GM21528 (cell line): ENCODE measurements around the gene STAC2.
"Not testable (repeated sequence)": the region's sequence is repeated elsewhere in the genome, so short reads cannot be mapped to it uniquely, and the experiment has no call there.

Experiments
- ATAC-seq: cut with Tn5 transposase; IDR thresholded peaks from one replicate; pipeline ENCODE4 v1.9.1; 2021; ENCODE audit warnings: mild to moderate bottlenecking, moderate library complexity; ENCODE audit not compliant: unreplicated experiment, low FRiP score

Gene STAC2

DNA sequence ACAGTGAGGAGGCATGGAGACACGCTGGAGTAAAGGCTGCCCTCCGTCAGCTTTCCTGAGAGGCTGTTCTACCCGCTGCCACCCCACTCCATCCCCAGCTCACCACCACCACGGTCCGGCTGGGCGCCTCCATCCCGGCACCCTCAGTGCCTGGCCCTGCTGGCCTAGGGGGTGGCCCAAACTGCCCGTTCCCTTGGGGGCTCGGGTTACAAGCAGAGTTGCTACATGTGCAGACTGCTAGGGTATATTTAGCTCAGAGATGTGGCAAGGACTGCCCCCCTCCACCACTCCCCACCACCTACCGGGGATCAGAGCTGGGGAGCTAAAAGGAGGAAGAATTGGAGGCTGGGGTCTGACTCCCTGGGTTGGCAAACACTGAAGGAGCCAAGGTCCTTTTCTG is 32.4 kb downstream of the STAC2 start:
- ATAC-seq: no peak

- ATAC-seq: no peak
Observed at GRCh38 chr17:39192901-39193300, 32.8 kb downstream of the STAC2 start.

- no peak for ATAC-seq
Observed at GRCh38 chr17:39191750-39192510, 33.8 kb downstream of the STAC2 start.

DNA sequence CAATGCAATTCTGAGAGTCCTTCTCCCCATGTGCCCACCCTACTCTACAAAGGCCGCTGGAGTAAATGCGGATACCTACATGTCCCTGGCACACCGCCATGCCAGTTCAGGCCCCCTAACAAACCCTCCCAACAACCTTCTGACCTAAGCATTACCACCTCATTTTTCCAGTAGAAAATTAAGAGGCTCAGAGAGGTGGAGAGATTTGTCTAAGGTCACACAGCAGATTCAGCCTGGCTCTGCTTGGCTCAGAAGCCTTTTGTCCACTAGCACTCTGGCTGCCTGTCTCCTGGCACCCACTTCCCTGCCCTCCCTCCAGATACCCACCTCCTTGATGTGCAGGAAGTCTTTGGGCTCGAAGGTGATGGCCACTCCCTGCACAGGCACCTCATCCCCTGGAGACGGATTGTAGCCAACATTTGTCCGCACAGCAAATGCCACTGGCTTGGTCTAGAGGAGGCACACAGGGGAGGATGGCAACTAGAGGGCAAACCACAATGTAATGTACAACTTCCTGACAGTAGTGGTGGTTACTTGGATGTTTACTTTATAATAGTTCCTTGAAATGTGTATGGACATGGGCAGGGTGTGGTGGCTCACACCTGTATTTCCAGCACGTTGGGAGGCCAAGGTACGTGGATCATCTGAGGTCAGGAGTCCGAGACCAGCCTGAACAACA is 38.5 kb downstream of the STAC2 start:
- ATAC-seq: no peak

DNA sequence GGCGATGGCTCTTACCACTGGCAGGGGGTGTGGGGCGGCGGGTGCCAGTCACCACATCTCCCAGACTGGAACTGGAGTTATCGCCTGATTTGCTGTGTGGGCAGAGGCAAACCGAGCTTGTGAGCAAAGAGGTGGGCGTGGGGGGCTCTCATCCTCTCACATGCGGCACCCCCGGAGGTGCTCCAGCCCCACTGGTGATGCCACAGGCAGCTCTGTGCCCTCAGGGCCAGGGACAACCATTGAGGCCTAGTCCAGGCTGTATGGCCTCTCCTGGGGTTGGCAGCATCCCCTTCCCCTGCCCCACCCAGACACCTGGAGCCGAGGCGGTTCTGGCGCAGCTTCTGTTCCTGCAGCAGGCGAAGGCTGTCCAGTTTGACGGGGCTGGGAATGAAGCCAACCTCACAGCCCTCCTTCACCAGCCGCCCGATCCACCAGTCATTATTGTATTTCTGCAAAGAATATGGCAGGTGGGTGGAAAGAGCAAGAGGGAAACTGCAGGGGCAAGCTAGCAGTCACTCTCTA is 39.2 kb downstream of the STAC2 start:
- ATAC-seq: no peak

GRCh38 chr17:39183720-39184119 is 42.0 kb downstream of the STAC2 start:
- no peak for ATAC-seq

- ATAC-seq: no peak
Observed at GRCh38 chr17:39183045-39183444, 42.7 kb downstream of the STAC2 start.

DNA sequence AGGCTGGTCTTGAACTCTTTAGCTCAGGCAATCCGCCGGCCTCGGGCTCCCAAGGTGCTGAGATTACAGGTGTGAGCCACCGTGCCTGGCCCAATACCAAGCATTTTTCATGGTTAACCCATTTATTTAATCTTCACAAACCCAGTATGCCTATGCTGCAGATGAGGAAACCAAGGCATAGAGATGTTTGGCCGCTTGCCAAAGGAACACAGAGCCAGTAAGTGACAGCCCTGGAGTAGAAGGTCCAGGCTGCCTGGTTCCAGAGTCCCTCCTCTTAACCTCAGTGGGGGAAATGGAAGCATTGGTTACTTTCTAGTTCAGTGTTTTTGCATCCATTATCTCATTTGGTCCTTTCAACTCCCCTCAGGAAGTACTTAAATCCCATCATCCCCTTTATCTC is 44.4 kb downstream of the STAC2 start:
- ATAC-seq: no peak

- no peak for ATAC-seq
Observed at GRCh38 chr17:39178536-39178935, 47.2 kb downstream of the STAC2 start.

DNA sequence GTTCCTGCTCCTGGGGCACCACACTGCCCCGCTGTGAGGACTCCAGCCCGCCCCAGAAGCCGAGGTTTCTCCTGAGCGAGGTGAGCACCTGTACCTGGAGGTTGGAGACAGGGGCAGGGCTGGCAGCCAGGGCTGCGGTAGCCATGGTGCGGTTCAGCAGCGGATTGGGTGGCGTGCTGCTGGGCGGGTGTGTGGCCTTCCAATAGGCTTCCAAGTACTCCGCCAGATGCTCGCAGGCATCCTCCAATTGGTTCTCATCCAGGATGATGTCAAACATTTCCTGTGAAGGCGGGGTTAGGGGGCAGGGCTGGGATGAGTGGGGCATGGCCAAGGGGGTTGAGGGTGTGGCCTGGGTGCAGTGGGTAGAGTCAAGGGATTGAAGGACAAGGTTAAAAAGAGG is 48.5 kb downstream of the STAC2 start:
- no peak for ATAC-seq

- ATAC-seq: no peak
Observed at GRCh38 chr17:39175695-39176093, 50.1 kb downstream of the STAC2 start.

GRCh38 chr17:39174920-39175694 is 50.6 kb downstream of the STAC2 start:
- no peak for ATAC-seq

GRCh38 chr17:39173526-39174274 is 52.0 kb downstream of the STAC2 start:
- ATAC-seq: no peak

GRCh38 chr17:39173080-39173479 is 52.7 kb downstream of the STAC2 start:
- no peak for ATAC-seq

GRCh38 chr17:39171933-39172332 is 53.8 kb downstream of the STAC2 start:
- ATAC-seq: no peak

- no peak for ATAC-seq
Observed at GRCh38 chr17:39170558-39170957, 55.2 kb downstream of the STAC2 start.

DNA sequence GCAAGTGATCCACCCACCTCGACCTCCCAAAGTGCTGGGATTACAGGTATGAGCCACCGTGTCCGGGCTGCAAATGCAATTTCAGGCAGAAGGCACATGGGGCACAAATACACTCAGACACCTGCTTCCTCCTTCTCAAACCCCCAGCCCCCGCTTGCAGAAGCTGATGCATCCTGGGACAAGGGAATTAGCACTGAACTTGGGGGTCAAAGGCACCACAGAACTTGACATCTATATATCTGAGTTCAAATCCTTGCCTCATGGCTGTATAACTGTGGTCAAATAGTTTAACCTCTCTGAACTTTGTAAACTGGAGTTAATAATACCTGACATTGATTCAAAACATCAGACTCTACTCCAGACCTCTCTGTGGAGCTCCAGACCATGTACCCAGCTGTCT is 55.6 kb downstream of the STAC2 start:
- no peak for ATAC-seq

DNA sequence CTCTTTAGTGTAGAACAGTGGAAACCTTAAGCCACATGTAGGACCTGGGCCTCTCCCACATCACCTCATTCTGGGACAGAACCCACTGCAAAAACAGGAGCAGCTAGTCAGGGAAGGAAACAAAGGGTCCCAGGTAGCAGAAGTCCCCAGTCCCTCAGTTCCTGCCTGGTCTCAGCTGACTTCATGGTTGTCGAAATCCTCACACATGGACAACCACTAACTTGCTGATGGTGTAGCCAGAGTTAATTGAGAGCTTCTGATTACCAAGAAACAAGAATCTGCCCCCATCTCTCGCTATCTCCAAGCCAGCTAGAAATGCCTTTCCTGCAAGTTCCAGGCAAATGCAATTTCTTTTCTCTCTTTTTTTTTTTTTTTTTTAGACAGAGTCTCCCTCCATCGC is 56.2 kb downstream of the STAC2 start:
- no peak for ATAC-seq

DNA sequence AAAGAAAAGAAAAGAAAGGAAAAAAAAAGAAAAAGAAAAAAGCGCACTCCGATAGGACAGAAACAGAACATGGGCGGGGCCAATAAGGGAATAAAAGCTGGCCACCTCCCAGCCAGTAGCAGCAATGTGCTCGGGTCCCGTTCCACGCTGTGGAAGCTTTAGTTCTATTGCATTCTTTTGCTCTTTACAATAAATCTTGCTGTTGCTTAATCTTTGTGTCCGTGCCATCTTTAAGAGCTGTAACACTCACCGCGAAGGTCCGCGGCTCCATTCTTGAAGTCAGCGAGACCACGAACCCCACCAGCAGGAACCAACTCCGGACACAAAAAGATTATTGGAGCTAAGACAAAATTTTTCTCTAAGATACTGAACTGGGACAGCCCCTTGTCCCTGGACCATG is 56.6 kb downstream of the STAC2 start:
- ATAC-seq: no peak

DNA sequence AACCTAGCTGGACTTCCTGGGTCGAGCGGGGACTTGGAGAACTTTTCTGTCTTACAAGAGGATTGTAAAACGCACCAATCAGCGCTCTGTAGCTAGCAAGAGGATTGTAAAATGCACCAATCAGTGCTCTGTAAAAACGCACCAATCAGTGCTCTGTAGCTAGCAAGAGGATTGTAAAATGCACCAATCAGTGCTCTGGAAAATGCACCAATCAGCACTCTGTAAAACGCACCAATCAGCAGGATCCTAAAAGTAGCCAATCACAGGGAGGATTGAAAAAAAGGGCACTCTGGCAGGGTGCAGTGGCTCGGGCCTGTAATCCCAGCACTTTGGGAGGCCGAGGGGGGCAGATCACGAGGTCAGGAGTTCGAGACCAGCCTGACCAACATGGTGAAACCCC is 57.2 kb downstream of the STAC2 start:
- ATAC-seq: not testable (repeated sequence)

GRCh38 chr17:39167476-39167875 is 58.3 kb downstream of the STAC2 start:
- ATAC-seq: no peak
